Measurements from ENCODE around the gene HRAS. TPM values are rescaled to one million over a fixed set of nuclear protein-coding genes. Genes with fewer than 3 reads are reported as not detected.

HRAS gene
- polyA plus RNA-seq, 1 experiment: 44.7 TPM

DNA sequence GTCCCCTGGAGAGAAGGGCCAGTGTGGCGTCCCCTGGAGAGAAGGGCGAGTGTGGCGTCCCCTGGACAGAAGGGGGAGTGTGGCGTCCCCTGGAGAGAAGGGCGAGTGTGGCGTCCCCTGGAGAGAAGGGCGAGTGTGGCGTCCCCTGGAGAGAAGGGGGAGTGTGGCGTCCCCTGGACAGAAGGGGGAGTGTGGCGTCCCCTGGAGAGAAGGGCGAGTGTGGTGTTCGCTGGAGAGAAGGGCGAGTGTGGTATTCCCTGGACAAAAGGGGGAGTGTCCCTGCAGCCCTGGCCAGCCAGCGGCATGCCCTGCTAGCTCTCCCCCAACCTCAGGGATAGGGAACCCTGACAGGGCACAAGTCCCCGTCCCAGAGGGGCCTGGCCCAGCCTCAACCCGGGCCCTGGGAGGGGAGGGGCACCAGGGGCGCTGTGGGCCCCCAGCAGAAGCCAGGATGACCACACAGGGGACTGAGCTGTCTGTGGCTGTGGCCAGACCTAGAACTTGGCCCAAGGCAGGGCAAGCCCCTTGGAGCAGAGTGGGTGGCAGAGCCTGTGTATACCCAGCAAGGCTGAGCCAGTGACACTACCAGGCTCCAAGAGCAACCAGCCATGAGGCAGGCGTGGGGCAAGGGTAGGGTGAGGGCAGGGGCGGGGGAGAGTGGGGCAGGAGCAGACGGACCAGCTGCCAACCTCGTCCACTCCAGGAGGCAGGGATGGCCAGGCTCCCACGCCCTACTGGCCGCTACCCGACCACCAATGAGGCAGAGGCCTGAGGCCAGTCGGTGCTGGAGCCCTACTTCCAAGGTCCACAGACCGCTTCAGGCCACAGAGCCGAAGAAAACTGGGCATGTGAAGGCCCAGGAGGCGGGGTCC is 4.2 kb downstream of the HRAS start:
- CTCF ChIA-PET: no interaction called here
- Histone ChIP-seq H3K27ac (ENCODE audit: low read depth, low read length) (no peak overlapping the region), H3K27me3 (ENCODE audit: control insufficient read depth, insufficient read depth, low read length) (no peaks in the 10 kb centered on the region), H3K4me3 (ENCODE audit: low read depth, low read length) (no peak overlapping the region), H3K9me3 (ENCODE audit: control insufficient read depth, insufficient read depth, low read length) (no peaks in the 10 kb centered on the region; the same call in 1 of the 2 replicates)
- POLR2A ChIA-PET: no interaction called here
- TF ChIP-seq, protein P1, sequence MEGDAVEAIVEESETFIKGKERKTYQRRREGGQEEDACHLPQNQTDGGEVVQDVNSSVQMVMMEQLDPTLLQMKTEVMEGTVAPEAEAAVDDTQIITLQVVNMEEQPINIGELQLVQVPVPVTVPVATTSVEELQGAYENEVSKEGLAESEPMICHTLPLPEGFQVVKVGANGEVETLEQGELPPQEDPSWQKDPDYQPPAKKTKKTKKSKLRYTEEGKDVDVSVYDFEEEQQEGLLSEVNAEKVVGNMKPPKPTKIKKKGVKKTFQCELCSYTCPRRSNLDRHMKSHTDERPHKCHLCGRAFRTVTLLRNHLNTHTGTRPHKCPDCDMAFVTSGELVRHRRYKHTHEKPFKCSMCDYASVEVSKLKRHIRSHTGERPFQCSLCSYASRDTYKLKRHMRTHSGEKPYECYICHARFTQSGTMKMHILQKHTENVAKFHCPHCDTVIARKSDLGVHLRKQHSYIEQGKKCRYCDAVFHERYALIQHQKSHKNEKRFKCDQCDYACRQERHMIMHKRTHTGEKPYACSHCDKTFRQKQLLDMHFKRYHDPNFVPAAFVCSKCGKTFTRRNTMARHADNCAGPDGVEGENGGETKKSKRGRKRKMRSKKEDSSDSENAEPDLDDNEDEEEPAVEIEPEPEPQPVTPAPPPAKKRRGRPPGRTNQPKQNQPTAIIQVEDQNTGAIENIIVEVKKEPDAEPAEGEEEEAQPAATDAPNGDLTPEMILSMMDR (IDR thresholded peaks at IDR 0.05; ENCODE audit: low read depth, low read length): no peak
- DNase-seq (ENCODE audit: low read depth, low spot score): no peak

DNA sequence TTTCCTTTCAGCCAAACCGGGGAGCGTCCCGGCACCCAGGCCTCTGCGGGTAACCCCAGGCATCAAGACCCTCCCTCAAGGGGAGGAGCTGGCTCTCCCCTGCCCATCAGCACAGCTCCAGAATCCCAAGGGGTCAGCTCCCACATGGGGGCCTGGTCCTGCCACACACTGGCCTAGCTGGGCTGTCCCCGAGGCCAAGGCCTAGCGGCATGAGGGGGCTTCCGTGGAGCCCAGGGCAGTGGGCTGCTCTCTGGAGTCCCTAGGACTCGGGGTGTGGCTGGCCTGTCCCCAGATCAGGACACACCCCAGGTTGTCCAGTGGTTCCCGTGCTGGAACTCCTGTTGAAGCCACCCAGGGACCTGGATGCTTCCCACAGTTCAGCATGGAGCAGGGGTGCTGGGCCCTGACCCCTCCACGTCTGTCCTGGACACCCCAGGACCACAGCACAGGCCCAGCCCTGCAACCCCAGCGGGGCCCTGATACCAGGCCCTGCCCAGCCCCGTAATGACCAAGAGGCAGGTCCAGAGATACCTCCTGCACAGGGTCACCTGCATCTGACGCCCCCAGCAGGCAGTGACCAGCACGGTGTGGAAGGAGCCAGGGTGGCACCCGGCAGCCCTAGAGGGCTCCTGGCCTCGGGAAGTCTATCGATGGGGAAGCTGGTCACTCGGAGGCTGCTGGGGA is 5.5 kb downstream of the HRAS start:
- POLR2A ChIA-PET: no interaction called here
- DNase-seq (ENCODE audit: low read depth, low spot score): no peak
- Histone ChIP-seq H3K4me3 (ENCODE audit: low read depth, low read length) (no peak overlapping the region), H3K27me3 (ENCODE audit: control insufficient read depth, insufficient read depth, low read length) (no peaks in the 10 kb centered on the region), H3K9me3 (ENCODE audit: control insufficient read depth, insufficient read depth, low read length) (no peaks in the 10 kb centered on the region; the same call in 1 of the 2 replicates), H3K27ac (ENCODE audit: low read depth, low read length) (no peak overlapping the region)
- TF ChIP-seq, protein P1 (IDR thresholded peaks at IDR 0.05; ENCODE audit: low read depth, low read length): no peak
- CTCF ChIA-PET: no interaction called here

DNA sequence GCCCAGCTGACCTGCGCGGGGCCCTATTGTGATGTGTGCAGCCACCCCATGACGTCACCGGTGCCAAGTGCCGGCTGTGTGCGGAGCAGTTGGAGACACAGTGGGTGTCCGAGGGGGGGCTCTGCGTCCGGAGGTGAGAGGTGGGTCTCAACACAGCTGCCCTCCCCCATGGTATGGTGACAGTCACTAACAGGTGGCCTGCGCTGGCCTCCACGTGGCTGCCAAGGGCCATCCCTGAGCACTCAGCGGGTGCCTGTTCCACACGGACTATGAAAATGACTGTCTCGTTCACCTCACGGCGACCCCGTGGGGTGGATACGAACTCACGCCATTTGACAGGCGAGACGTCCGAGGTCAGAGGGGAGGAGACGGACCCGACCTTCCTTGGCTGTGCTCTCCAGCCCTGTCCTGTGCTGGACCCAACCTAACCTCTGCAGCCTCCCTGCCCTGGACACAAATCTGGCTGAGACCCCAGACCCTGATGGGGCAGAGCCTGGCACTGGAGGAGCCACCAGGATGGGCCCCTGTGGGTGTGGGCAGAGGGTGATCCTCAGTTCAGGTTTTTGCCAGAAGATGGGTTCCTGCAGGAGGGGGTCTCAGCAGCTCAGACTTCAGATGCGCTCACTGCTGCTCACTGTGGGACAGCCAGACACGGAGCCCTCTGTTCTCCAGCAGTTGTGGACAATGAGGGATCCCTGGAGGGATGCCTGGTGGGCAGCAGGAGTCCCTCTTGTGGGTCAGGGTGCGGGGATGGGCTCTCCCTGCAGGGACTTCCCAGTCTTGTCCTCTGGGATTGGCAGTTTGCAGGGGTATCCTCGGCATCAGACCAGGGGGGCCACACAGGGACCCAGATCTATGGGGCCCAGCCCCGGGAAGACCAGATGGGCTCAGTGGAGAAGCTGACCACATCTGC is 6.3 kb downstream of the HRAS start:
- TF ChIP-seq, protein P1 (IDR thresholded peaks at IDR 0.05; ENCODE audit: low read depth, low read length): no peak
- Histone ChIP-seq H3K27ac (ENCODE audit: low read depth, low read length) (no peak overlapping the region), H3K9me3 (ENCODE audit: control insufficient read depth, insufficient read depth, low read length) (no peaks in the 10 kb centered on the region; the same call in 1 of the 2 replicates), H3K4me3 (ENCODE audit: low read depth, low read length) (no peak overlapping the region), H3K27me3 (ENCODE audit: control insufficient read depth, insufficient read depth, low read length) (no peaks in the 10 kb centered on the region)
- ChIA-PET CTCF (no interaction called here), POLR2A (no interaction called here)
- no peak for DNase-seq (ENCODE audit: low read depth, low spot score)

DNA sequence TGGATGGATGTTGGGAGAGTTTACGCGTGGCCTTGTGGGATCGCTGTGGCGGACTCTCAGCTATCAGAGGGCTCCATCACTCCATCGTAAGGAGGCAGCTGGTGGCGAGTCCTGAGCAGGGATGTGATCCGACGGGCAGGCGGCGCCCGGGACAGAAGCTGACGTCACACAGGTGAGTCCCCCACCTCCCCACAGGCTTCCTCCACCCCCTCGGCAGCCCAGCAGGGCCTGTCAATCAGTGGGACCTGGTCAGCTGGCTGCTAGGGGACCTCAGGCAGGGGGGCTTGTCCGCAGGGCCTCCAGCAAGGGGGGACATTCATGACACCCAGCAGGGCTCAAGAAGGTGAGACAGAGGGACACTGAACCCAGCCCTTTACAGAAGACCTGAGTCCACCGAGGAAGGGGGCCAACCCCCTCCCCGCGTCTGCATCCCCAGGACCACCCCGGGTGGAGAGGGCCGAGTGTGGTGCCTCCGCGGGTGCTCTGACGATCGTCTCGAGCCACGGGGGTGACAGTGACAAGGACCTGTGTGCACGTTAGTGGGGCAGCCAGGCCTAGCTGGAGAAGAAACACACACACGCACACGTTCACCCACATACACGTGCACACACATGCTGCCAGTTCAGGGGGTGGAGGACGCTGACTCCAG is 7.1 kb downstream of the HRAS start:
- Histone ChIP-seq H3K27me3 (ENCODE audit: control insufficient read depth, insufficient read depth, low read length) (no peaks in the 10 kb centered on the region), H3K9me3 (ENCODE audit: control insufficient read depth, insufficient read depth, low read length) (no peaks in the 10 kb centered on the region; the same call in 1 of the 2 replicates), H3K27ac (ENCODE audit: low read depth, low read length) (no peak overlapping the region), H3K4me3 (ENCODE audit: low read depth, low read length) (no peak overlapping the region)
- DNase-seq (ENCODE audit: low read depth, low spot score): no peak
- TF ChIP-seq, protein P1 (IDR thresholded peaks at IDR 0.05; ENCODE audit: low read depth, low read length): no peak
- CTCF ChIA-PET: interaction anchor here (1.0 kb wide), 1 partner anchor 9 kb away, joined by 4 read pairs; no protein-coding TSS in a partner anchor
- POLR2A ChIA-PET: no interaction called here
